ENCODE data around the gene GC.

DNA sequence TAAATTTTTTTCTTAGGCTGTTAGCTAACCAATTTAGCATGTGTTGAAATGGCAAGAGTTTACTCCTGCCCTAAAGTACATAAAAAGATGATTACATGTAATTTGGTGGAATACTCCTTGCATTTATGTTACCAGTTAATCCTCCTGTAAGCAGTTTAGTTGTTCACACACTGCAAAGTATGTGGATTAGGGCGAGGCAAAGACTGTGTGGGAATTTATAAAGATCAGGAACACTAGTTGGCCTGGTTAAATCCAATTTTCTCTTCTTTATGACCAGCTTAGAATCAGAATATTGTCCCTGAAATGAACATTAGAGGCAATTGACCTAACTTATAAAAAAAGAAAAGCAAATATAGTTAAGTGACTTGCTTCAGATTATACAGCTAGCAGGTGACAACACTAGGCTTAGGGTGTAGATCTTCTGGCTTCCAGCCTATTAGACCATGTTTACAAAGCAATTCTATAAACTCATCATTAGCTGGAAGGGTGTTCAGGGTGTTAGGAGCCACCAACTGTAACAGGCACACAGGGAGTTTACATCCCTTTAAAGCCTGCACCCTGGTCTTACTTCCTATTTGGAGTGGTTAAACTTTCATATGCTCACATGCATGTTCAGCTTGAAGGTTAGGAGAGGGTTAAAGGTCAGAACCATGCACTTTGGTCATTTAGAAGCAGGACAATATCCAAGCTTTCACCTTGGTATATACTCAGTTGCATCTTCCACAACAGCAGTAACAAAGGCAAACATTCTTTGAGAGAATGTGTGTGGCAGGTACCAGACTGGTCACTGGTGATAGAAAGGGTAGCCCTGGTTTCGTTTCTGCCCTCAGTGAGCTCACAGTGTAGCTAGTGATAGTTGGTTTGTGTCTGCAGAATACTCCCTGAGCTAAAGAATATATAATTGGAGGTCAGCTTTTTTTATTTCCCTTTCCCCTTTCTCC is 72.6 kb downstream of the GC start:
- TF ChIP-seq, protein P1, sequence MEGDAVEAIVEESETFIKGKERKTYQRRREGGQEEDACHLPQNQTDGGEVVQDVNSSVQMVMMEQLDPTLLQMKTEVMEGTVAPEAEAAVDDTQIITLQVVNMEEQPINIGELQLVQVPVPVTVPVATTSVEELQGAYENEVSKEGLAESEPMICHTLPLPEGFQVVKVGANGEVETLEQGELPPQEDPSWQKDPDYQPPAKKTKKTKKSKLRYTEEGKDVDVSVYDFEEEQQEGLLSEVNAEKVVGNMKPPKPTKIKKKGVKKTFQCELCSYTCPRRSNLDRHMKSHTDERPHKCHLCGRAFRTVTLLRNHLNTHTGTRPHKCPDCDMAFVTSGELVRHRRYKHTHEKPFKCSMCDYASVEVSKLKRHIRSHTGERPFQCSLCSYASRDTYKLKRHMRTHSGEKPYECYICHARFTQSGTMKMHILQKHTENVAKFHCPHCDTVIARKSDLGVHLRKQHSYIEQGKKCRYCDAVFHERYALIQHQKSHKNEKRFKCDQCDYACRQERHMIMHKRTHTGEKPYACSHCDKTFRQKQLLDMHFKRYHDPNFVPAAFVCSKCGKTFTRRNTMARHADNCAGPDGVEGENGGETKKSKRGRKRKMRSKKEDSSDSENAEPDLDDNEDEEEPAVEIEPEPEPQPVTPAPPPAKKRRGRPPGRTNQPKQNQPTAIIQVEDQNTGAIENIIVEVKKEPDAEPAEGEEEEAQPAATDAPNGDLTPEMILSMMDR (IDR thresholded peaks at IDR 0.05; ENCODE audit: control extremely low read depth in 1 of 3, insufficient read depth in 1 of 3, low read depth in 1 of 3, low read length in 3 of 3): no peak
- TF ChIP-seq SIX5 (IDR thresholded peaks at IDR 0.05; ENCODE audit: low read depth, low read length): no peak
- no peak for TF ChIP-seq POLR2A (IDR thresholded peaks at IDR 0.05; ENCODE audit: control extremely low read depth in 1 of 2, low read depth in 2 of 2, low read length in 2 of 2)
- no peak for TF ChIP-seq TCF12 (IDR thresholded peaks at IDR 0.05; ENCODE audit: low read depth, low read length)
- no peak for TF ChIP-seq EZH2 (IDR thresholded peaks at IDR 0.05; ENCODE audit: low read depth, low read length, severe bottlenecking)
- TF ChIP-seq RAD21 (IDR thresholded peaks at IDR 0.05 in 1 of 2, conservative IDR thresholded peaks at IDR 0.05 in 1 of 2; ENCODE audit: low read depth in 2 of 2, low read length in 2 of 2): no peak
- no peak for TF ChIP-seq EGR1 (IDR thresholded peaks at IDR 0.05; ENCODE audit: borderline replicate concordance, low read depth, low read length)
- no peak for TF ChIP-seq YY1 (IDR thresholded peaks at IDR 0.05; ENCODE audit: low read depth, low read length)
- no peak for TF ChIP-seq BCL11A (IDR thresholded peaks at IDR 0.05; ENCODE audit: low read depth in 2 of 2, low read length in 2 of 2)

Measured in H1 (cell line).